Right renal cortex interstitium (tissue), 3 donors: ENCODE data around the gene EFNA1. TPM values are rescaled to one million over a fixed set of nuclear protein-coding genes. Genes with fewer than 3 reads are reported as not detected.

Experiments
- DNase-seq, 3 donors: peaks; one replicate each; pipeline ENCODE4 v3.0.0-alpha.2; 2013; ENCODE audit warnings: low read depth in 3 of 3, low spot score in 2 of 3
- polyA plus RNA-seq, 3 donors: library from polyadenylated mRNA; unstranded; fragments of 120-200 nt; gene quantifications; one replicate each; pipeline ENCODE4 v1.2.1, GENCODE V29; 2013; ENCODE audit not compliant: insufficient read length in 3 of 3

The EFNA1 gene
- polyA plus RNA-seq, 3 donors, result 68.2 to 78.3 (median 74.4) TPM

DNA sequence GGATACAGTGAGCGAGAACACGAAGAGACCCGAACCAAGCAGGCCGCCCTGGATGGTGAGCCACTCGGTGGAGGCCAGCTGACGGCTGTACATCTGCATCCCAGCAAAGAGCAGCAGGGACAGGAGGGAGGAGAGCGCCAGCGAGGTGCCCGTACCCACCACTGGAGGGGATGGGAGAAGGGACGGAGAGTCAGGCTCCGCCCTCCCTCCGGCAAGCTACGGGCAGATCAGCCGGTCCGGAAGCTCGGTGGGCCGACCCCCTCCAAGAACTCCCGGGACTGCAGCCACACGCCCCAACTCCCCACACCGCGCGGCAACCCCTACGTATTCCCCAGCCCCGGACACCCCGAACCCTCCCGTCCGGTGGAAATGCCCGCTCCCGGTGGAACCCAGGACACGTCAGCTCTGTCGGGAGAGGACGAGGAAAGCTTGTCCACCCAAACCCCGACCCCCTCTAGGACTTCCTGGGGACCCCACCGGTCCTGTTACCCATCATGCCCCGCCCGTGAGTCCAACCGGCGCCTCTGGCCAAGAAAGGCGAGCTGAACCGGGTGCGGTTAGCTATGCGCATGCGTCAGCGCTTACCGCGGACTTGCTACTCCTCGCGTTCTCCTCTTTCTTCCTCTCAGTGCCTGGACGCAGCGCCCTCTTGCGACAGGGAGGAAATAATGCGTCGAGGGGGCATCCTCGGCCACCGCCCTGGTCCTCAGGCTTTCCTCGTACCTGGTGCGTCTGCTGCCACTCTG is 45.2 kb downstream of the EFNA1 start, which contains the start of gene KRTCAP2:
KRTCAP2 (minus strand) TSS at position 573 of the 746 bp plus-strand sequence; CDS start at position 493, 80 bp downstream.
- peak in 2 of 3 donors; percentile 93 for DNase-seq

DNA sequence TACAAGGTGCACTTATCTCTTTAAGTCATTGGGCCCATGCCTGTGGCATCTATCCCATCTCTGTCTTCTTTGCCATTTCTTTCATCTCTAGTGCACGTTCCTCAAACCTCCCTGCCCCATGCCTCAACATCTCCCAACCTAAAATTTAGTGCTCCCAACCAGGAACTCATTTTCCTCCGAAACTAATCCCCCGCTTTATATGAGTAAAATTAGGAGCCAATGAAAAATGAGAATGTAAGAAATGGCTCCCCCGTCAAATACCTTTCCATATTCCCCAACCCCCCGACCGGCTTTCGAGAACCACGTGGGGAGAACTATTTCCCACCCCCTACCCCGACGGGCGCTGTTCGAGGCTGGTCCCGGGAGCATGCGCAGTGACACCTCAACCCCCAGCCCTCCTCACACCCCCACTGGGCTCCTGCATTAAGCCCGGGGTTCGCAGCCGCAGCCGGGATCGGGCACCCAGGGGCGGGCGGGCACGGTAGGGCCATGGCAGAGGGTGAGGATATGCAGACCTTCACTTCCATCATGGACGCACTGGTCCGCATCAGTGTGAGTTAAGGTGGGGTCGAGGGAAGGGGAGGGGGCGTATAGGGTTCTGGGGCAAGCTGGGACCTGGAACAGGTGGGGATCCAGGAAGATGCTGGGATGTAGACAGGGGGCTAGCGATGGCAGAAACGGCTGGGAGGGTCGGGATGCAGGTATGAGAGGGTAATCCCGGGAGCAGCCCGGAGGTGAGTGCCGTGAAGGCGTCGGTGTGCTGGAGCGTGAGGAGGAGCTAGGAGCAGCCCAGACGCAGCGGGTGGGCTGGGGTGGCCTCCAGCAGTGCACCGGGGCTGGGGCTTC is 46.0 kb downstream of the EFNA1 start, which contains the start of gene TRIM46:
TRIM46 (plus strand) TSS at position 372 of the 846 bp plus-strand sequence; CDS start at position 490, 118 bp downstream.
- DNase-seq, result no peak

DNA sequence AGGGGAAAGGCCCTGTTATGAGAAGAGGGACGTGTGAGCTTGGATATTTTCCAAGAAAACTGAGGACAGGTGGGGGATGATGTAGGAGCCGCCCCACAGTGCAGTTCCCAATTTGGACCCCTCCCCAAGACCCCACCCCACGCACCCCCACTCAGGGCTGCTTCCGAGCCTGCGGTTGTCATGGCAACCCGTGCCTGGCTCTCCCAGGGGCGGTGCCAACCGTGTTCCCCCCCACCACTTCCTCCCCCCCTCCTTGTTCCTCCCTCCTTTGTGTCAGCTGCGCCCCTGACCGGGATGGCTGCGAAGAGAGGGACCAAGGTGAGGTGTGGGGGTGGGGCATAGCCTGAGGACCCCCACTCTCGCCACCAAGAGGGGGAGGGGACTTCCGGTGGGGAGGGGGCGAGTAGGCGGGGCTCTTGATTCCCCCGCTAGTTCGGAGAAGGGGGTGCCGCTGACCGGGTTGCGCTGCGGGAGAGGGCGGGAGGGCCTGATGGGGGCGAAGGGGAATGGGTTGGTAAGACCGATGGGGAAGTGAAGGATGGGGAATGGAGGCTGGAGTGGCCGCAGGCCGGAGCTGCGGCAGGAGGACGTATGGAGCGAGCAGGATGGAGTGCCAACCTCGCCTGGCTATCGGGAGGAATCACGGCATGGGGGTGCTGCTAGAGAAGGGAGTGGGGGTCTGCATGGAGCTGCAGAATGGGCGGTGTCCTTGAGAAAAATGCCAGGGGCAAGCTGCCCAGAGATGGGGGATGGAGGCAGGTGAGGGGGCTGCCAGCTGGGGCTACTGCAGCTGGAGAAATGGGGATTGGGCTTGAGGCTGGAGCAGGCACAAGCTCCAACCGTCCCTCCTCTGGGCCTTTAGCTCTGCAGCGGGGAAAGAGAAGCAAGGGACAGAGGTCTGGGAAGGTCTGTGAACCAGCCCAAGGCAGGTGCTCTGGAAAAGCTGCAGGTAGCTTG is 46.9 kb downstream of the EFNA1 start:
- no peak for DNase-seq

DNA sequence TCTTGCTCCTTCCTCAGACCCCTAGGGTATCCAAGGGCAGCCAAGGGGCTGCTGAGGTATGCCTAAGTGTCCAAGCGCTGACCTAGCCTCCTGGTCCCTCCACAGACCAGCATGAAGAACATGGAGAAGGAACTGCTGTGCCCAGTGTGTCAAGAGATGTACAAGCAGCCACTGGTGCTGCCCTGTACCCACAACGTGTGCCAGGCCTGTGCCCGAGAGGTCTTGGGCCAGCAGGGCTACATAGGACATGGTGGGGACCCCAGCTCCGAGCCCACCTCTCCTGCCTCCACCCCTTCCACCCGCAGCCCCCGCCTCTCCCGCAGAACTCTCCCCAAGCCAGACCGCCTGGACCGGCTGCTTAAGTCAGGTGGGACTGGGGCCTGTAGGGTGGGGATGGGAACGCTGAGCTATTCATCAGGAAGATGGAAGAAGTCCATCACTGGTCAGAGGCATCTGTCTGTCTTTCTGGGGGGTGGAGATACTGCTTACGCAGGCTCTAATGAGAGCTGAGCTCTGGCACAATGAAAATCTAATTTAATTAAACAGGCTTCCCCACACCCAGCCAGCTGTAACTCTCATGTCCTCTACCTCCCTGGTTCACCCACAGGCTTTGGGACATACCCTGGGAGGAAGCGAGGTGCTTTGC is 47.7 kb downstream of the EFNA1 start:
- no peak for DNase-seq

DNA sequence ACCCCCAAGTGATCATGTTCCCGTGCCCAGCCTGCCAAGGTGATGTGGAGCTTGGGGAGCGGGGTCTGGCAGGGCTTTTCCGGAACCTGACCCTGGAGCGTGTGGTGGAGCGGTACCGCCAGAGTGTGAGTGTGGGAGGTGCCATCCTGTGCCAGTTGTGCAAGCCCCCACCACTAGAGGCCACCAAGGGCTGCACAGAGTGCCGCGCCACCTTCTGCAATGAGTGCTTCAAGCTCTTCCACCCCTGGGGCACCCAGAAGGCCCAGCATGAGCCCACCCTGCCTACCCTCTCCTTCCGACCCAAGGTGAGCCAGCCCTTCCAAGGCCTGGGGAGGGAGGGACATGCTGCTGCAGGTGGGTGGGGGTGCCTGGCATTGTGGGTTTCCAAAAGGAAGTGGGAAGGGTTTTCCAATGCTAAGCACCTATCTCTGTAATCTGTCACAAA is 48.3 kb downstream of the EFNA1 start:
- DNase-seq, result no peak

DNA sequence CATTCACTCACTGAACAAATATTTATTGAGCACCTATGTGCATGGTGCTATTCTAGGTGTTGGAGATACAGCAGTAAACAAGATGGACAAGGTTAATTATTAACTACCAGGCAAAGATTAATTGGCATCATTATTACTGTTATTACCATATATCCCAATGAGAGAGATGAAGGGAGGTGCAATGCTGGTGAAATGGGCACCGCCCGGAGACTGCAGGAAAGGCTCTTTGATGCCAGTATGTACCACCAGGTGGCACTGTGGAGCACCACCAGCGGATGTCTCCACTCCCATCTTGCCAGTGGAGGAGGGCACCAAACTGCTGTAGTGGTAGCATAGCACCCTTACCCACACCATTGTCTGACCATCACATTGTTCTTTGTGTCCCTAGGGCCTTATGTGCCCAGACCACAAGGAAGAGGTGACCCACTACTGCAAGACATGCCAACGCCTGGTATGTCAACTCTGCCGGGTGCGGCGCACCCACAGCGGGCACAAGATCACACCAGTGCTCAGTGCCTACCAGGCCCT is 48.9 kb downstream of the EFNA1 start:
- no peak for DNase-seq

DNA sequence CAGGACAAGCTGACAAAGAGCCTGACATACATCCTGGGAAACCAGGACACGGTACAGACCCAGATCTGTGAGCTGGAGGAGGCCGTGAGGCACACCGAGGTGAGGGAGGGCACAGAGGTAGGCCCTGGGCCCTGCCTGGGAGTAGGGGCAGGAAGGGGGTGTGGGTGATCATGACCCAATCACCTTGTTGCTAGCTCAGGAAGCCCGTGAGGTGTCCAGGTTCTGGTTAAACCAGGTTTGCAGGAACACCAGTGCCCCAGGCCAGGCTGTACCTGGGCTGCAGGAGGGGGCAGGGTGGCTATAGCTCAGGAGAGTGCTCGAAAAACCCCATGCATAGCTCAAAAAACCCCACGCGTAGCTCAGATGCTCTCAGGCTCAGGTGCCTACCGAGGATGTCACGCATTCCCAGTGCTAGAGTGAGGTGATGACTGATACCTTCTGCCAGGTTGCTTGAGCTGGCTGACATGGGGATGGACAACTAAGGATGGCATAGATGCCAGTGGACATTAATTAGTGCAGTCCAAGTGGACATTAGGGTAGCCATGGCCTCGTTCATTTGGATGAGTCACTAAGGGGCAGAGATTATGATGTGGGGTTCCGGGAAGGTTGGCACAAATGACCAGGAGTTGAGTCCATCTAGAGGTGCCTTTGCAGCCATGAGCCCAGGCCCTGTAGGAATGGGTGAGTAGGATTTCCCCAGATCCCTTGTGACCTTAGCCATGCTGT is 49.7 kb downstream of the EFNA1 start:
- no peak for DNase-seq

DNA sequence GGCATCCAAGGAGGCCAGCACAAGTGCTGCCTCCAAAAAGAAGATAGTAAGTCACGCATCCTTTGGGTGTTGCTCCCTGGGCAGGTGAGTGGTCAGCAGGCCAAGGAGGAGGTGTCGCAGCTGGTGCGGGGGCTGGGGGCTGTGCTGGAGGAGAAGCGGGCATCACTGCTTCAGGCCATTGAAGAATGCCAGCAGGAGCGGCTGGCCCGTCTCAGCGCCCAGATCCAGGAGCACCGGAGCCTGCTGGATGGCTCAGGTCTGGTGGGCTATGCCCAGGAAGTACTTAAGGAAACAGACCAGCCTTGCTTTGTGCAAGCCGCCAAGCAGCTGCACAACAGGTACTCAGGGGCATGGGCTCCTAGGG is 50.2 kb downstream of the EFNA1 start:
- no peak for DNase-seq

DNA sequence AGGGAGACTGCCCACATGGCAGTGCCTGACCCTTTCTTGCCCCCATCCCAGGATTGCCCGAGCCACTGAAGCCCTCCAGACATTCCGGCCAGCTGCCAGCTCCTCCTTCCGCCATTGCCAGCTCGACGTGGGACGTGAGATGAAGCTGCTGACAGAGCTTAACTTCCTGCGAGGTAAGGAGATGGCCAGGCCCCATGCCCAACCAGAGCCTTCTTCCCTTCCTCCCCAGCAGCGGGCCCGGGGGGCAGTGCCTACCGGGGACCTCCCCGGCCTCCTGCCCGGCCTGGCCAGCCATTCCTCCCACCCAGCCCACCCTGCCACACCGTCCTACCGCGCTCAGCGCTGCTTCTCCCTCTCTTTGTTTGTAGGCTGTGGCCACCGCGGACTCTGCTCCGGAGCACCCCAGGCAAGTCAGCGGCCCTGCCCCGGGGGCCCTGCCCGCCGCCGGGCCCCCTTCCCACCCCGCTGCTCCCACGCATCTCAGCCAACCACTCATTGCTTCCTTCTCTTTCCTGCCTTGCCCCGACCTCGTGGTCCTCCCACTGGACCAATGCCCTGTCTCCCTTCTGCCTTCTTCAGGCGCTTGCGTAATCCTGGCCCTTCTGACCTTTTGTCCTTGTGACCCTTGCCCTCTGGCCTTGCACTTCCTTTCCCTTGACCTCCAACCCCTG is 50.9 kb downstream of the EFNA1 start:
- DNase-seq, result no peak

DNA sequence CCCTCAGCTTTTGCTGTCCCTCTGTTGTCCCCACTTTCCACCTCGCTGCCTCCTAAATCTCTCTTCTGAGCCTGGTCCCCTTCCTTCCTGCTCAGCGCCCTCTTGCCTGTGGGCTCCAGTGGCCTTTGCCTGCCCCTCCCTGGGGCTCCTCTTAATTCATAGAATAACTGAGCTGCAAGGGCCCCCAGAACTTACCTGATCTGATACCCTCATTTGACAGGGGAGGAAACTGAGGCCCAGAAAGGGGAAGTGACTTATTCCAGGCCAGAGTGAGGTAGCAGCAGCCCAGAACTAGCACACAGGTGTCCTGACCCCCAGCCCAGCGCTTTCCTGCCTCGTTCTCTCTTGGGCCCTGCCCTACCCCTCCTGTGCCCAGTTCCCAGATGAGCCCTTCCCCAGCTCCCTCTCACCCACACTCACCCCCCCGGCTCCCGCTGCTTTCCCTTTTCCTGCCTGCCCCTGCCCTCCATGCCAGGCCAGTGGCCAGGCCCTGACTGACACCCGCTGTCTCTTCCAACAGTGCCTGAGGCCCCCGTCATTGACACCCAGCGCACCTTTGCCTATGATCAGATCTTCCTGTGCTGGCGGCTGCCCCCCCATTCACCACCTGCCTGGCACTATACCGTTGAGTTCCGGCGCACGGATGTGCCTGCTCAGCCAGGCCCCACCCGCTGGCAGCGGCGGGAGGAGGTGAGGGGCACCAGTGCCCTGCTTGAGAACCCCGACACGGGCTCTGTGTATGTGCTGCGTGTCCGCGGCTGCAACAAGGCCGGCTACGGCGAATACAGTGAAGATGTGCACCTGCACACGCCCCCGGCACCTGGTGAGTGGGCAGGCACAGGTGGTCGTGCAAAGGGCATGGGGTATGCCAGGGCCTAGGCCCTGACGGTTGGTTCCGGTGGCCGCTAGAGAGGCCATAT is 51.7 kb downstream of the EFNA1 start:
- no peak for DNase-seq

DNA sequence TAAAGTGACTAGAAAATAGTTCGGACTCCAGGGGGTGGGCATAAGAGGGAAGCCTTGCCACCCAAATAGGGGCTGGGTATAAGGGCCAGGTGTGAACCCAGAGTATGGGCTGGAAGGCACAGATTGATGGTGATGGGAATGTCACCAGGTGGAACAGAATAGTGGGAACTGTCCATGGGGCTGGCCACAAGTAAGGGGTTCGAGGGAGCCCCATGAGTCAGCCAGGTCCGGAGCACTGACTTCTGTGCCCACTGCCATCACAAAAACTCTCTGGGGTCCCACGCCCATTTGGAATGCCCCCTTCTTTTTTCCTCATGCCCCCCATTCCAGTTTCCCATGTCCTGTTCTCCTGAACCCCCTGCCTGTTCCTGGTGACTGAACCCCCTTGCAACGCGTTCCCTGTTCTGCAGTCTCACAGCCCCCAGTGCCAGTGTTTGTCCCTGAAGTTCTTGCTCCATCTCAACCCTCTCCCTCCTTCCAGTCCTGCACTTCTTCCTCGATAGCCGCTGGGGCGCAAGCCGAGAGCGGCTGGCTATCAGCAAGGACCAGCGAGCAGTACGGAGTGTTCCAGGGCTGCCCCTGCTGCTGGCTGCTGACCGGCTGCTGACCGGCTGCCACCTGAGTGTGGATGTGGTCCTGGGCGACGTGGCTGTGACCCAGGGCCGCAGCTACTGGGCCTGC is 53.8 kb downstream of the EFNA1 start:
- DNase-seq, result no peak

DNA sequence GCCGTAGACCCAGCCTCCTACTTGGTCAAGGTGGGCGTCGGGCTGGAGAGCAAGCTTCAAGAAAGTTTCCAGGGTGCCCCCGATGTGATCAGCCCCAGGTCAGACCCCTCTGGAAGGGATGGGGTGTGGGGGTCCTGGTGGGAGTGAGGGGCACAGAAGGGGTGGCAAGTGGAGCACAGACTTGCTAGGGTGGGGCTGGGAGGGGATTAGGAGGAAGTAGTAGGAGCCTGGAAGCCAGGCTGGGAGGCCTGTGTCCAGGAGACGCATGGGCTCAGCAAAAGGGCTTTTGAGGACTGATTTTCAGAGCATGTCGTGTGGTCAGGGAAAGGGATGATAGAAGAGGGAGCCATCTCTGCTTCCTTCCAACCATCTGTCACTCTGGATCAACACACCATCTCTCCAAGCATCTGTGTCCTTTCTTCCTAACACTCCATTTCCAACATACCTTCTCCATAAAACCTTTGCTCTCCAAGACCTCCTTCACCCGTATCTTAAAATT is 54.4 kb downstream of the EFNA1 start:
- DNase-seq, result no peak

DNA sequence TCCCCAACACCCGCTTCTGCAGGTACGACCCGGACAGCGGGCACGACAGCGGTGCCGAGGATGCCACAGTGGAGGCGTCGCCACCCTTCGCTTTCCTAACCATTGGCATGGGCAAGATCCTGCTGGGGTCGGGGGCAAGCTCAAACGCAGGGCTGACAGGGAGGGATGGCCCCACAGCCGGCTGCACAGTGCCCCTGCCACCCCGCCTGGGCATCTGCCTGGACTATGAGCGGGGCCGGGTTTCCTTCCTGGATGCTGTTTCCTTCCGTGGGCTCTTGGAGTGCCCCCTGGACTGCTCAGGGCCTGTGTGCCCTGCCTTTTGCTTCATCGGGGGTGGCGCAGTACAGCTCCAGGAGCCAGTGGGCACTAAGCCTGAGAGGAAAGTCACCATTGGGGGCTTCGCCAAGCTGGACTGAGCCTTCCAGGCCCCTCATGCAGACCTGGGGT is 56.1 kb downstream of the EFNA1 start:
- no peak for DNase-seq

DNA sequence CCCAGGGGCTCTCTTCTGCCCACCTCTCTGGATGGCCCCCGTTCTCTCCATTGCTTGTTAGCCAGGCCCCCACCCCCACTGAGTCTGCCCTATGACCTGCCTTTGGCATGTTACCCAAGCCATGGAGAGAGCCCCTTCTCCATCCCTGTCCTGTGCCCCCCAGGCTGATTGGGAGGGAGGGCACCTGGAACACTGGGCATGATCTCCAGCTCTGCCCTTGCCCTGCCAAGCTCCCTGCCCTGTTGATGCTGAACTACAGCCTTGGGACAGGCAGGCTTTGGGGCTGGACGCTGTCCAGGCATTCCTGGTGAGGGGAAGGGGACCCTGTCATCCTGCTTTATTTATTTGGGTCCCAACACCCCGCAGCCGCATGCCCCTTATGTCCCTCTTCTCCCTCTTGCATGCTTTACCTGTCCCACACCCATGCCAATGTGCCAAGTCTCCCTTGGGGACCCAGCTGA is 56.7 kb downstream of the EFNA1 start:
- no peak for DNase-seq
